Endothelial cell of umbilical vein (primary cell): ENCODE measurements around the gene PI3.

ENCODE experiments used
- CTCF ChIP-seq, 2 donors: IDR thresholded peaks; 1 replicate in 1 of 2; 2 replicates in 1 of 2; pipeline ENCODE4 v1.5.1; 2011; ENCODE audit warnings: low read length in 2 of 2, mild to moderate bottlenecking in 2 of 2, moderate library complexity in 2 of 2, control low read depth in 1 of 2, inconsistent platforms in 1 of 2, low read depth in 1 of 2; ENCODE audit not compliant: insufficient read depth in 1 of 2; ENCODE audit errors: extremely low read depth in 1 of 2
- EZH2 ChIP-seq: IDR thresholded peaks from 2 replicates; pipeline ENCODE4 v1.6.1; 2012; ENCODE audit warnings: borderline replicate concordance, low read depth, mild to moderate bottlenecking, moderate library complexity, low read length, inconsistent platforms; ENCODE audit not compliant: severe bottlenecking

GRCh38 chr20:45183084-45183483 is 8.4 kb downstream of the PI3 start:
- no peak for TF ChIP-seq EZH2
- TF ChIP-seq CTCF (IDR thresholded peaks at IDR 0.05; ENCODE audit: extremely low read depth in 1 of 2, insufficient read depth in 1 of 2, low read depth in 1 of 2, low read length in 2 of 2) = no peak
